ENCODE results near the gene SMPDL3A.
A peak's percentile ranks its signal among the peaks of the same experiment; 100 is the strongest.

The SMPDL3A gene

DNA sequence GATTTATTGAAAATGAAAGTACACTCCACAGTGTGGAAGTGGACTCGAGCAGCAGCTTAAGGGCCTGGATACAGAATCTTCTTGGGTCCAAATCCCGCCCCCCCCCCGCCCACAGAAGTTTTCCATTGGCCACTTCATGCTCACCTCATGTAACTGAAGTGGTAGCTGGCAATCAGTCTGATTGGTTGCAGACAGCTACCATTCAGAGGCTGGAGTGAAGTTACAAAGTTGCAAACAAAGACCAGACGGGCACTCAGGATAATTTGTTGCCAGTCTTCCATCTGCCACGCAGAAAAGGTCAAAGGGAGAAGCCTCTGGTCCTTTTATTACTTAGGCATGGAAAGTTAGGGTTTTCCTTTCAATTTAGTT is 35.4 kb upstream of the SMPDL3A start:
- DNase-seq (ENCODE audit: low spot score), result no peak
- Histone ChIP-seq H2AK5ac (ENCODE audit: low read depth, low read length) (peak overlapping the region; percentile 6), H3K36me3 (replicated peaks in 1 of 2; ENCODE audit: control insufficient read depth in 2 of 2, insufficient read depth in 2 of 2, low read length in 2 of 2) (no peaks in the 10 kb centered on the region), H3K4me1 (ENCODE audit: control insufficient read depth in 2 of 2, insufficient read depth in 1 of 2, low read depth in 1 of 2, low read length in 2 of 2) (peaks cover 5 to 9% of the 10 kb centered on the region in 2 donors), H3K9me3 (replicated peaks in 1 of 2; ENCODE audit: control insufficient read depth in 2 of 2, insufficient read depth in 1 of 2, low read depth in 1 of 2, low read length in 2 of 2) (peaks cover 0 to 8% of the 10 kb centered on the region in 2 donors), H2AFZ (ENCODE audit: low read length) (peak overlapping the region; percentile 61), H3K18ac (ENCODE audit: low read length) (no peak overlapping the region), H3K14ac (ENCODE audit: low read length) (no peak overlapping the region), H2BK12ac (ENCODE audit: low read length) (no peak overlapping the region), H2BK5ac (ENCODE audit: low read length) (no peak overlapping the region), H3K27ac (replicated peaks; ENCODE audit: low read length) (no peak overlapping the region), H3K9ac (ENCODE audit: low read depth, low read length, poor library complexity) (no peak overlapping the region), H3K79me1 (ENCODE audit: low read depth, low read length) (no peaks in the 10 kb centered on the region), H3K27me3 (ENCODE audit: control insufficient read depth in 3 of 3, insufficient read depth in 3 of 3, low read depth in 1 of 3, low read length in 3 of 3) (no peaks in the 10 kb centered on the region), H3K4ac (ENCODE audit: low read length) (no peak overlapping the region), H4K8ac (ENCODE audit: low read depth, low read length) (no peak overlapping the region), H2BK15ac (ENCODE audit: low read length) (no peak overlapping the region), H3K4me2 (ENCODE audit: insufficient read depth, low read length, poor library complexity, severe bottlenecking) (no peak overlapping the region), H3K4me3 (ENCODE audit: low read length in 2 of 2) (no peak overlapping the region), H4K91ac (ENCODE audit: low read depth, low read length, poor library complexity) (no peak overlapping the region), H2BK120ac (ENCODE audit: low read depth, low read length) (no peak overlapping the region), H3K23ac (ENCODE audit: low read depth, low read length, poor library complexity) (no peak overlapping the region)
- no CpG with 5 or more reads among the region's 5 CpGs for WGBS, 2 donors (ENCODE audit: extremely low coverage in 2 of 2, insufficient read length in 2 of 2, insufficient replicate concordance in 1 of 2)

DNA sequence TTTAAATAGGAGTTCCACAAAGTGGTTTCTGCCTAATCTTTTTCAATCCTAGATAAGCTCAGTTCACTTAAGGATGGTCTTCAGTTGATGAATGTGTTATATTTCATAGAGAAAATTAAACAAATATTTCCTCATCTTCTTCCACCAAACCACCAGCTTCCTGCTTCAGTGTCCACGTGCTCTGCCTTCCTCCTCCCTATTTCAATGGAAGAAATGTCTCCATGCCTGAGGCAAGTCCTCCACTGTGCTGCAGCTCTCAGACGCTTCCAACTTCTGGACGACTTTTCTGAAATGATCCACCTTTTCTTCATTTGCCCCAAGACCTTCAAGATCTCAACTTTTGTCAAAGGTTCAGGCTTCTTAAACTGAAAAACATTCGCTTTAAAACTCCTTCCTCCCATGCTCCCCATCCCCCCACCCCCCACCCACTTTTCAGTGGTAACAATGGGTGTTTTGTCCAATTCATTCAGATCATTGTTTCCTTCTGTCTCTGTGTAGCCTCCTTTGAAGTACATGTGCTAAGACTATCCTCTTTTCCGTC is 34.8 kb upstream of the SMPDL3A start:
- Histone ChIP-seq H3K23ac (ENCODE audit: low read depth, low read length, poor library complexity) (no peak overlapping the region), H3K27me3 (ENCODE audit: control insufficient read depth in 3 of 3, insufficient read depth in 3 of 3, low read depth in 1 of 3, low read length in 3 of 3) (no peaks in the 10 kb centered on the region), H3K4me3 (ENCODE audit: low read length in 2 of 2) (no peak overlapping the region), H3K4me2 (ENCODE audit: insufficient read depth, low read length, poor library complexity, severe bottlenecking) (no peak overlapping the region), H3K9ac (ENCODE audit: low read depth, low read length, poor library complexity) (no peak overlapping the region), H3K79me1 (ENCODE audit: low read depth, low read length) (no peaks in the 10 kb centered on the region), H2BK12ac (ENCODE audit: low read length) (no peak overlapping the region), H4K8ac (ENCODE audit: low read depth, low read length) (no peak overlapping the region), H2BK120ac (ENCODE audit: low read depth, low read length) (no peak overlapping the region), H4K91ac (ENCODE audit: low read depth, low read length, poor library complexity) (no peak overlapping the region), H3K4me1 (ENCODE audit: control insufficient read depth in 2 of 2, insufficient read depth in 1 of 2, low read depth in 1 of 2, low read length in 2 of 2) (peaks cover 5 to 9% of the 10 kb centered on the region in 2 donors), H3K14ac (ENCODE audit: low read length) (no peak overlapping the region), H3K27ac (replicated peaks; ENCODE audit: low read length) (no peak overlapping the region), H2AFZ (ENCODE audit: low read length) (peak overlapping the region; percentile 13), H2BK15ac (ENCODE audit: low read length) (no peak overlapping the region), H2AK5ac (ENCODE audit: low read depth, low read length) (no peak overlapping the region), H3K18ac (ENCODE audit: low read length) (no peak overlapping the region), H2BK5ac (ENCODE audit: low read length) (no peak overlapping the region), H3K4ac (ENCODE audit: low read length) (no peak overlapping the region), H3K9me3 (replicated peaks in 1 of 2; ENCODE audit: control insufficient read depth in 2 of 2, insufficient read depth in 1 of 2, low read depth in 1 of 2, low read length in 2 of 2) (peaks cover 0 to 6% of the 10 kb centered on the region in 2 donors), H3K36me3 (replicated peaks in 1 of 2; ENCODE audit: control insufficient read depth in 2 of 2, insufficient read depth in 2 of 2, low read length in 2 of 2) (no peaks in the 10 kb centered on the region)
- no CpG with 5 or more reads among the region's 5 CpGs for WGBS, 2 donors (ENCODE audit: extremely low coverage in 2 of 2, insufficient read length in 2 of 2, insufficient replicate concordance in 1 of 2)
- DNase-seq (ENCODE audit: low spot score), result no peak

DNA sequence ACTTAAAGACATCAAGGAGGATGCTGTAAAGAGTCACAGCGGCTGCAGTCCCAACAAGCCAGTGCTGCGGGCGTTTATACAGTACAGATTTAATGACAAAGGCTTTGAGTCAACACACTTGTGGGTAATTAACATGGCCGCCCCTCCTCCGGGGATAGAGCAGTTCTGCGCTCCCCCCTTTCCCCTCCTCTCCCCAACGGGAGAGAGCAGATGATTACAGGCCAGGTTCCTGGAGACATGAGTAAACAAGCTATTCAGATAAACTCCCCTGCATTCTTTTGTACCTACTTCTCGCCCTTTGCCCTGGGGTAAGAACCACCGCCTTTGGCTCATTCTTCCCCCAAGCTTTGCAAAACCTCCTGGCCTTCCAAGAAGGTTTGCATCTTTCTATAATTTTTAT is 33.2 kb upstream of the SMPDL3A start:
- Histone ChIP-seq H3K4me1 (ENCODE audit: control insufficient read depth in 2 of 2, insufficient read depth in 1 of 2, low read depth in 1 of 2, low read length in 2 of 2) (peaks cover 5 to 7% of the 10 kb centered on the region in 2 donors), H3K27ac (replicated peaks; ENCODE audit: low read length) (no peak overlapping the region), H2BK120ac (ENCODE audit: low read depth, low read length) (no peak overlapping the region), H2BK12ac (ENCODE audit: low read length) (no peak overlapping the region), H2BK15ac (ENCODE audit: low read length) (no peak overlapping the region), H2AK5ac (ENCODE audit: low read depth, low read length) (no peak overlapping the region), H3K4ac (ENCODE audit: low read length) (no peak overlapping the region), H3K9ac (ENCODE audit: low read depth, low read length, poor library complexity) (no peak overlapping the region), H2AFZ (ENCODE audit: low read length) (peak overlapping the region; percentile 33), H2BK5ac (ENCODE audit: low read length) (no peak overlapping the region), H3K4me3 (ENCODE audit: low read length in 2 of 2) (no peak overlapping the region), H3K9me3 (replicated peaks in 1 of 2; ENCODE audit: control insufficient read depth in 2 of 2, insufficient read depth in 1 of 2, low read depth in 1 of 2, low read length in 2 of 2) (no peaks in the 10 kb centered on the region), H3K27me3 (ENCODE audit: control insufficient read depth in 3 of 3, insufficient read depth in 3 of 3, low read depth in 1 of 3, low read length in 3 of 3) (no peaks in the 10 kb centered on the region), H3K14ac (ENCODE audit: low read length) (no peak overlapping the region), H3K18ac (ENCODE audit: low read length) (no peak overlapping the region), H3K79me1 (ENCODE audit: low read depth, low read length) (no peaks in the 10 kb centered on the region), H3K23ac (ENCODE audit: low read depth, low read length, poor library complexity) (no peak overlapping the region), H3K36me3 (replicated peaks in 1 of 2; ENCODE audit: control insufficient read depth in 2 of 2, insufficient read depth in 2 of 2, low read length in 2 of 2) (no peaks in the 10 kb centered on the region), H4K91ac (ENCODE audit: low read depth, low read length, poor library complexity) (no peak overlapping the region), H4K8ac (ENCODE audit: low read depth, low read length) (no peak overlapping the region), H3K4me2 (ENCODE audit: insufficient read depth, low read length, poor library complexity, severe bottlenecking) (no peak overlapping the region)
- DNase-seq (ENCODE audit: low spot score), result no peak
- no CpG with 5 or more reads among the region's 9 CpGs for WGBS, 2 donors (ENCODE audit: extremely low coverage in 2 of 2, insufficient read length in 2 of 2, insufficient replicate concordance in 1 of 2)

DNA sequence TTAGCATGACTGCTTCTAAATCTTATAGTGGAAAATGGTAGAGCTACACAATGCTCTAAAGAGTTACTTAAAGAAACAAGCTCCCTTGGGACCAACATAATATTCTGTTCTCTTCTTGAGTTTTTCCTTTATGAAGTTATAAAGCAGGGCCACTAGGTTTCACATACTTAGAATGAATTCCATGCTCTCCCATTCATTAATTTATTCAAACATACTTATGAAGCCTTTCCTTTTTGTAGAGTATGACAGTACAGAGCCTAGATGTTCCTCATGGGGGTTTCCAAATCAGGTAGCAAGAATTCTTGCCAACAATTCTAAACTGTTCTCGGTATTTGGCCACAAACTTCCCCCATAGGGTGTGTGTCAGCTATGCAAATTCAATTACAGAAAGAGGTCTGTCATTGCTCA is 30.1 kb upstream of the SMPDL3A start:
- Histone ChIP-seq H3K27me3 (ENCODE audit: control insufficient read depth in 3 of 3, insufficient read depth in 3 of 3, low read depth in 1 of 3, low read length in 3 of 3) (no peaks in the 10 kb centered on the region), H3K9ac (ENCODE audit: low read depth, low read length, poor library complexity) (no peak overlapping the region), H3K36me3 (replicated peaks in 1 of 2; ENCODE audit: control insufficient read depth in 2 of 2, insufficient read depth in 2 of 2, low read length in 2 of 2) (no peaks in the 10 kb centered on the region), H3K18ac (ENCODE audit: low read length) (no peak overlapping the region), H3K27ac (replicated peaks; ENCODE audit: low read length) (no peak overlapping the region), H2BK5ac (ENCODE audit: low read length) (no peak overlapping the region), H2BK120ac (ENCODE audit: low read depth, low read length) (no peak overlapping the region), H3K4me3 (ENCODE audit: low read length in 2 of 2) (no peak overlapping the region), H3K79me1 (ENCODE audit: low read depth, low read length) (no peaks in the 10 kb centered on the region), H3K4me1 (ENCODE audit: control insufficient read depth in 2 of 2, insufficient read depth in 1 of 2, low read depth in 1 of 2, low read length in 2 of 2) (peaks cover 0 to 2% of the 10 kb centered on the region in 2 donors), H4K8ac (ENCODE audit: low read depth, low read length) (no peak overlapping the region), H2BK12ac (ENCODE audit: low read length) (no peak overlapping the region), H3K23ac (ENCODE audit: low read depth, low read length, poor library complexity) (no peak overlapping the region), H3K4ac (ENCODE audit: low read length) (no peak overlapping the region), H3K4me2 (ENCODE audit: insufficient read depth, low read length, poor library complexity, severe bottlenecking) (no peak overlapping the region), H2AFZ (ENCODE audit: low read length) (no peak overlapping the region), H3K14ac (ENCODE audit: low read length) (no peak overlapping the region), H2AK5ac (ENCODE audit: low read depth, low read length) (no peak overlapping the region), H2BK15ac (ENCODE audit: low read length) (no peak overlapping the region), H3K9me3 (replicated peaks in 1 of 2; ENCODE audit: control insufficient read depth in 2 of 2, insufficient read depth in 1 of 2, low read depth in 1 of 2, low read length in 2 of 2) (no peaks in the 10 kb centered on the region), H4K91ac (ENCODE audit: low read depth, low read length, poor library complexity) (no peak overlapping the region)
- no CpG with 5 or more reads among the region's 1 CpG for WGBS, 2 donors (ENCODE audit: extremely low coverage in 2 of 2, insufficient read length in 2 of 2, insufficient replicate concordance in 1 of 2)
- no peak for DNase-seq (ENCODE audit: low spot score)
